GM19240 (cell line): ENCODE measurements around the gene COL20A1.

Source experiments
- DNase-seq: peaks from one replicate; pipeline ENCODE4 v3.0.0; 2011; ENCODE audit warnings: low spot score; ENCODE audit not compliant: insufficient read length

Gene COL20A1

DNA sequence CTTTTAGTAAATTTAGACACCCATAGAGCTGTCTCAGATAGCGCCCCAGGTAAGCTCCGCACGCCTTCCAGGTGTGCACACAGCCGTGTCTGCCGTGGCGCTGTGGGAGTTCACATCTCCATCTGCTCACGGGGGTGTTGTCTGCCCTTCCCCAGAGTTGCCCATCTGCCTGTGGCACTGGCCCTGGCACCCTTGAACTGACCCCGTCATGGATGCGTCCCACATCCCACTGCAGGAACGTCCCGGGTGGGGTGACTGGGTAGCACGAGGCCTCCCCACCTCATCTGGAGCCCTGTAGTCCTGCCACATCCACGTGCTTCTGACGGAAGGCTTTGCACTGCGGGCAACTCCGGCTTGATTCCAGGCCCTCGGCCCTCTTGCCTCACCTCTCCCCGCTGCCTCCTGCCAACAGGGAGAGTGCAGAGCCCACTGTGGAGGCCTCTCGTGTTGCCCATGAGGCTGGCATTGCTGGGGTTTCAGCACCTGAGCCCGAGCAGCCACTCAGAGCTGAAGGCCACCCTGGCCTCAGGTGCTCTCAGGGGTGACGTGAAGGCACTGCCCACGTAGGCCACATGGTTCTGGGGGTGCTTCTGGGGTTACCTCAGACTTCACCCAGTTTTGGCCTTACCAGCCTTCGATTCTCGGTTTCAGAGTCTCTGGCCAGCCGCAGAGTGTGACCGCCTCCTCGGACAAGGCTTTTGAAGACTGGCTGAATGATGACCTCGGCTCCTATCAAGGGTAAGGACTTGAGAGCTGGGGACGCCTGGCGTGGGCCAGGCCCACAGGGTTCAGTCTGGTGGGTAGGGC is 15.3 kb upstream of the COL20A1 start:
- DNase-seq, result no peak

DNA sequence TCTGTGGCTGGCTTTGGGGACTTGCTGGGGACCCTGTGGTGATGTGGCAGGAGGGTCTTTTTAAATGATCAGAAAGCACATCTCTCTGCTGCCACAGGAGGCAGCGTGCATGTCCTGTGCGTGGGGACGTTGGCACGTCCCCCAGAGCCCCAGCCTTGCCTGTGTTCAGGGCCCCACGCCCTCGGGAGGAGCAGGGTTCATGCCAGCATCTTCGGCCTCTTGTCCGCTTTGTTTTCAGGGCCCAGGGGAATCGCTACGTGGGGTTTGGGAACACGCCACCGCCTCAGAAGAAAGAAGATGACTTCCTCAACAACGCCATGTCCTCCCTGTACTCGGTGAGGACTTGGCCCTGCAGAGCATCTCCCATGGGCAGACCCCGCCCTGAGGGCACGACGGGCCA is 14.3 kb upstream of the COL20A1 start:
- no peak for DNase-seq

DNA sequence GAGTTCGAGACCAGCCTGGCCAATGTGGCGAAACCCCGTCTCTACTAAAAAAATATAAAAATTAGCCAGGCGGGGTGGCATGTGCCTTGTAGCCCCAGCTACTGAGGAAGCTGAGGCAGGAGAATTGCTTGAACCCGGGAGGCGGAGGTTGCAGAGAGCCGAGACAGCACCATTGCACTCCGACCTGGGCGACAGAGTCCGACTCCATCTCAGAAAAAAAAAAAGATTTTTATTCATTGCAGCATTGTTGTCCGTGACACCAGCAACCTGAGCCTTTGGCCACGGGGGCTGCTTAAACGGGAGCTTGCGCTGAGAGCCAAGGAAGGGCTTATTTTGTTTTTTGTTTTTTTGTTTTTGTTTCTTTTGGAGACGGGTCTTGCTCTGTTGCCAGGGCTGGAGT is 13.1 kb upstream of the COL20A1 start:
- no peak for DNase-seq

DNA sequence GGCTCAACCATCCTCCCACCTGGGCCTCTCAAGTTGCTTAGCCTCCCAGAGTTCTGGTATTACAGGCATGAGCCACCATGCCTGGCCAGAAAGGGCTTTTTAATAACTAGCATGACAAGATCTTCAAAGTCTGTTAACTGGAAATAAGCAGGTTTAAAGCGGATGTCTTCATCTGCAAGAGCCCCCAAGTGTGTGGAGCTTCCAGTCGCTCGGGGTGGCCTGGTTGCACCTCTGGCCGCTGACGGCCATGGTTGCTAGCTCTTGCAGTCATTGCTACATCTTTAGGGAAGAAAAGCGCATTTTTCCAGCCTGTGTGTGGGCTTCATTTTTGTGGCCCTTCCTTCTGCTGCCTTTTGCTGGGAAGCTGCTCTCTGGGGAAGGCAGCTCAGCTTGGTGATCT is 12.6 kb upstream of the COL20A1 start:
- DNase-seq, result no peak

DNA sequence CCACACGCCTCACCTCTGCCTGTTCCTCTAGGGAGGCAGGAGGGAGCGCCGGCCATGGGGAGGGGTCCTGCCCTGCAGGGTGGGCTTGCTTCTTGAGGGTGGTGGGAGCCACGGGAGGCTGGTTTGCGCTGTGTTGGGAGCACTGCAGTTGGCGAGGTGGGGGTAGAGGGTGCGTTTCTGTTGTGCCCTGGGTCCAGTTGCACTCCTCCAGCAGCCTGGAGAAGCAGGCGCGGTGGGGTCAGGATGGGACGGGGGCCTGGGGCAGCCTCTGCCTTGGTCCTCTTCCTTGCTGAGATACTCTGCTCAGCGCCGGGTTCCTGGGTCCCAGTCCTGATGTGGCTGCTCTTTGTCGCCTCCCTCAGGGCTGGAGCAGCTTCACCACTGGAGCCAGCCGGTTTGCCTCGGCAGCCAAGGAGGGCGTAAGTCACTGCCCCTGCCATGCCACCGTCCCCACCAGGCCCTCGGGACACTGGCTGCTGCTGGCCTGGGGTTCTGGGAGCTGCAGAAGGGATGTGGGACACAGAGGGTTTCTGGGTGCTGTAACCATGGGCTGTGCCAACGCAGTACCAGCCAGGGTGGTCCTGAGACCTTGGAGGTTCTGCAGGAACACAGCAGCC is 11.9 kb upstream of the COL20A1 start:
- no peak for DNase-seq

DNA sequence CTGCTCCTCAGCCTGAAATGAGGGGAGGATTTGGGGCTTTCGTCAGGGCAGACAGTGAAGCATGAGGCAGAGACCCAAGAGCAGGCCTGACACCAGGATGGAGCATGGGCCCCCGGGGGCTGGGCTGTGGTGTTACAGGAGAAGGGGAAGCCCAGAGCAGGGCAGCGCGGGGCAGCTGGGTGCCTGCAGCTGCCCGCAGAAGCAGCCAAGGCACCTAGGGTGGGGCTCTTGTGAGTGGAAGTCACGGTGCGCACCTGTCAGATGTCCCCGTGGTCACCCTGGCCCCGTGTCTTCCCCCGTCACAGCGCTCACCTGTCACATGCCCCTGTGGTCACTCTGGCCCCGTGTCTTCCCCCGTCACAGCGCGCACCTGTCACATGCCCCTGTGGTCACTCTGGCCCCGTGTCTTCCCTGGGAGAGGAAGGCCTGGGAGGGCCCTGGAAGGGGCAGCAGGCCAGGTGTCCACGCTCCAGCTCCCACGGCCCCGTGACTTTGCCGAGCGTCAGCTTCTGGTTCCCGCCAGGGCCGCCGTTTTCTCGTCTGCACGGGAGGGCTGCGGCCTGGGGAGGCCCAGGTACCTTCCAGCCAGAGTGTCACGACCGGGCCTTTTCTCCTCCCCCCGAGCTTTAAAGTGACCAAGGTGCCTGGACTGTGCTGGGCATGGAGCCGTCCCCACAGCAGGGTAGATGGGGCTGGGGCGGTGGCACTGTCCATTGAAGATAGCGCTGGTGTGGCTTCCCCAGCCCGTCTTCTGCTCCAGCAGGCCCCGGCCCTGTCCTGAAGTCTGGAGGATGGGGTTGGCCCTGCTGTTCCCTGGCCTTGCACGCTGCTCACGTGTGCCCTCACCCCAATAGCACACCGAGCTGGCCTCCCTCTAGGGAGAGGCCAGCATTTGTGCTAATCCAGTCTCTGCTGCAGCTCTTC is 11.0 kb upstream of the COL20A1 start:
- no peak for DNase-seq

DNA sequence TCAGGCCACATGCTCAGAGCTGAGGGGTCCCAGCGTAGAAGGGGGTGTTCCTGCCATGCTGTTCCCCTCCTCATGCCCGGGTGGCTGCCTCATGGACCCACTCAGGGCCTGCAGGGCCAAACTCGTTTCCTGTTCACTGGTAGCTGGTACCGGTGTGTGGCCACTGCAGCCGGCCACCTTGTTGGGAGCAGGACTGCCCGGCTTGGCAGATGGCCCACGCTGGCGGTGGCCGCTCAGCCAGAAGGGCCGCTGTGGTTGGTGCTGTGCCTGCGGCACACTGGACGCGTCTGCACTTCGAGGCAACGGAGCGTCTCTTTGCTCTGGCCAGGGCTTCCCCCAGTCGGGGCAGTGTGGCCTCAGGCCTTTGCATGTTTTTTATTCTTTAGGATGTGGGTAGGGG is 10.0 kb upstream of the COL20A1 start:
- DNase-seq, result no peak

DNA sequence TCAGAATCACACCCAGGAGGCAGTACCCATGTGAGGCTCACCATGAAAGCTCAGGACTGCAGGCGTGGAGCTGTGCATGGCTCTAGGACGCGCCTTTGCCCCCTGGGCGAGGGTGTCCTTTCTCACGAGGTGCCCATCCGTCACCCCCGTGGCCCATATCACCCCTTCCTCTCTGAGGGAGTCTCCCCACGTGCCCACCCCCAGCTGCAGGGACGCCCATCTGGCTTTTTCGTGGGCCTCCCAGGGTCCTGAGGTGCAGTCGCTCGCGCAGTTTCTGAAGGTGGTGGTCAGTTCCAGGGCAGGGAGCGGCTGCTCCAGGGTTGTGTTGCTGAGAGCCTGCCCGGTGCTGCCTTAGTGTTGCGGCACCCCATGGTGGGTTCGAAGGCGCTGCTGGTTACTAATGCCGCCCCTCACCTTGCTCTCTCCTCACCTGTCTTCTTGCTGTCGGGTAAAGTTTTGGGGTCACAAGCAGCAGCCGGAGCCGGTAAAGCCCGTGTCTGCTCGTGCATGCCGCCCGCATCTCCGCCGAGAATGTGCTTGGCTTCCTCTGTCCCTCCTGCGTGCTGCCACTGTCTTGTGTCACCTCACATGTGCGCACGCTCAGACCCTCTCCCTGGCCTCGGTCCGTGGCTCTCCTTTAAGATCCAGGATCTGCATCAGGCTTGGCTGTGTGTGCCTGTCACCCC is 9.4 kb upstream of the COL20A1 start:
- DNase-seq, result no peak

DNA sequence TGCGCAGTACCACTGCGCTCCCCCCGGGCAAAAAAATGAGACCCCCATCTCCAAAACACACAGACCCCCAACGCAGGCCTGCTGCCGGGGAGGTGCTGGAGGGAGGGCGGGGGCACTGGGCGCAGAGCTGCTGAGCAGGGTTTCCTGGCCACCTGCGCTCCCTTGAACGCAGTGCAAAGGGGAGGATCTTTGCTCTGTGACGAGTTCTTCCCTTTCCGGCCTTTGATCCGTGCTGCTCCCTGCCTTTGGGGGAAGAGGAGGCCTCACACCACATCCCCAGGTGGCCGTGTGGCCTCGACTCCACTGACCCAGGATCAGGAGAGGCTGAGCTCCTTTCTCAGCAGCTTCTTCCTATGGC is 8.9 kb upstream of the COL20A1 start:
- no peak for DNase-seq

DNA sequence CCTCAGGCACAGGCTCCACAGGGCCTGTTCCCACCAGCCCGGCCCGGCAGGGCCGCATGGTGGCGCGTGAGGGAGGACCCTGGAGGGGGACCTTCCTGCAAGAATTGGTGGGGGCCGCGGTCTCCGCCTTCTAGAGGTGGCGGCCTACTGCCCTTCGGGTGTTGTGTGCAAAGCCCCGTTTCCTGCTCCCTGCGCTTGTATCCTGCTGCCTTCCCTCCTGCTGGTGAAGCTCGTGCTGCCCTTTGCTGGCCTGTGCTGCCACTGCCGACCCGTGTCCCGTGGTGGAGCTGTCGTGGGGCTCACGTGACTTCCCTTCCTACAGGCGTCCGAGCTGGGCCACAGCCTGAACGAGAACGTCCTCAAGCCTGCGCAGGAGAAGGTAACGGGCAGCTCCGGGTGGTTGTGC is 8.4 kb upstream of the COL20A1 start:
- DNase-seq, result no peak

DNA sequence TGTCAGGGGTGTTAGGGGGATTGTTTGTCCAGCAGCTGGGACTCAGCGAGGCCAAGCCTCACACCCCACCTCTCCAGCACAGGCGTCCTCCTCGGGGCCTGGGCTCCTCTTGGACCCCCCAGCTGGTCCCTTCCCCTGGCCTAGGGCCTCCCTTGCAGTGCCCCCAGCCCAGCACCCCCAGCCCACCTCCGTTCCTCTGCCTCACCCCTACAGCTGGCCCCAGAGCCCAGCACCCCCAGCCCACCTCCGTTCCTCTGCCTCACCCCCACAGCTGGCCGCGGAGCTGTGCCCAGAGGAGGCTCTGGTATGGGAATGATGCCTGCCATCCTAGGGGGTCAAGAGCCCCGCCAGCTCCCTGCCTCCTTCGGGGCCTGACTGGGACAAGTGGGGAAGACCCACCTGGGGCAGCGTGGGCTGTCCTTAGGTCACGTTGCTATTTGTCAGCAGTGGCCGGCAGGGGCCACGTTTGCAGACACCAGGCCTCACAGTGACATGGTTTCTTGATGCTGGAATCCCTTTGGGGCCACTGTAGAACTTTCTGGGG is 7.9 kb upstream of the COL20A1 start:
- DNase-seq, result no peak

DNA sequence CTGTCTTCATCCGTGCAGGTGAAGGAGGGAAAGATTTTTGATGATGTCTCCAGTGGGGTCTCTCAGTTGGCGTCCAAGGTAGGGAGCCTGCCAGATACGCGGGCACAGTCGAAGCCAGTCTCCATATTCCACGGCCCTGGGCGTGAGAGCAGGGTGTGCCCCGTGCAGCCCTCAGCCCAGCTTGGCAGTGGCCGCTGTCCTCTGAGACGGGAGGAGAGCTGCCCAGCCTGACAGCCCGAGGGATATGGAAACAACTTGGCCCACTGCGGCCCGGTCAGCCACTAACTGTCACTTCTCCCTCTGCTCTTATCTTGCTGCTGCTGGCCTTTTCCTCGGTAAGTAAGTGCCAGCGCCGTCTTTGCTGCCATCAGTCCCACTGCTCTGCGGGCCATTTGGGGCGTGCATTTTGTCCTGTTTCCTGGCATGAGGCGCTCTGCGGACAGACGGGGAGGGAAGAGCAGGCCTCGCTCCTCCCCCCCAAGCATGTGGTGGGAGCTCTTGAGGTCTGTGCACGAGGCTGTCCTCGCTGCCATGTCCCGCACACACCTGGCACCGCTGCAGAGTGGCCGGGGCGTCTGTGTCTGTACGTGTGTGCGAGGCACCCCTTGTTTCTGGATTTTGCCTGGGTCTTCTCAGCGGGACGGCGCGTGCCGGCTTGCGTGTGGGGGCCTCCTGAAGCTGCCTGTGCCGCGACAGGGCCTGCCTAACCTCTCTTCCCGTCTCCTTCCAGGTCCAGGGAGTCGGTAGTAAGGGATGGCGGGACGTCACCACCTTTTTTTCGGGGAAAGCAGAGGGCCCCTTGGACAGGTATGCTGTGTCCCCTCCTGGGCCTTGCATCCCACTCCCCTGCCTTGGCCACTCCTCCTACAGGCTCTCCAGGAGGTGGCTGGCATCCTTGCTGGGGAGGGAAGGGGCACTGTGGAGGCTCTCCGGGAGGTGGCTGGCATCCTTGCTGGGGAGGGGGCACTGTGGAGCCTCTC is 7.1 kb upstream of the COL20A1 start:
- no peak for DNase-seq

DNA sequence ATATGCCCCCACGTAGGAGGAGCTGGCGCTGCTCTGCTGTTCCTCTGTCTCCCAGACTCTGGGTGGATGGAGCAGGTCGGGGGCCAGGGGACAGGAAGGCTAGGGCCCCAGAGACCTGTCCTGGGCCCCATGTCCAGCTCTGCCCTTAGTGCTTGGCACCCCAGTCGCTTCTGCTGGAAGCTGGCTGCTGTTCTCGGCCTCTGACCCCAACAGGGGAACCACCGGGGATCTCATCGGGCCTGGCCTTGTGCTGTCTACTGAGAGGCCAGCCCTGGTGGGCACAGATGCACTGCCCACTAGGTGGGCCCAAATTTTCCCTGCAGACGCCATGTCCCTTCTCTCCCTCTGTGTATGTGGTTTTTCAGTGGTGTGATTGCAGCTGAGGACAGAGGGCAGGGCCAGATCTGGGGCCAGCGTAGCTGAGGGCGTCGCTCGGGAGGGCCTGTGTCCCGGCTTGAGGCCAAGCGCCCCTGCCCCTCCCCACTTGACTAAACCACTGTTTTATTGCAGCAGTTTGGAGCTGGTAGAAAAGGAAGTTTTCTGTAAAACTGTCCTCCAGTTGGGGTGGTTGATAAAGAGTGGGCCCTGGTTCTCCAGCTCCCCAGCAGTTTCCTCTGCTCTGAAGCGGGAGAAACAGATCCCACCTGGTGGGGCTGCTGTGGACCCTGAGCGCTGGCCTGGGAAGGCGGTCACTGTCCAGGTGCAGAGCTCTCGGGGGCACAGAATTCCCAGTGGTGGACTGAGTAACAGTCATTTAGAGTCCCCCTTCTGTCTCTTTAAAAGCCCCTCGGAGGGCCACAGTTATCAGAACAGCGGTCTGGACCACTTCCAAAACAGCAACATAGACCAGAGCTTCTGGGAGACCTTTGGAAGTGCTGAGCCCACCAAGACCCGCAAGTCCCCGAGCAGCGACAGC is 5.9 kb upstream of the COL20A1 start:
- DNase-seq, result no peak

DNA sequence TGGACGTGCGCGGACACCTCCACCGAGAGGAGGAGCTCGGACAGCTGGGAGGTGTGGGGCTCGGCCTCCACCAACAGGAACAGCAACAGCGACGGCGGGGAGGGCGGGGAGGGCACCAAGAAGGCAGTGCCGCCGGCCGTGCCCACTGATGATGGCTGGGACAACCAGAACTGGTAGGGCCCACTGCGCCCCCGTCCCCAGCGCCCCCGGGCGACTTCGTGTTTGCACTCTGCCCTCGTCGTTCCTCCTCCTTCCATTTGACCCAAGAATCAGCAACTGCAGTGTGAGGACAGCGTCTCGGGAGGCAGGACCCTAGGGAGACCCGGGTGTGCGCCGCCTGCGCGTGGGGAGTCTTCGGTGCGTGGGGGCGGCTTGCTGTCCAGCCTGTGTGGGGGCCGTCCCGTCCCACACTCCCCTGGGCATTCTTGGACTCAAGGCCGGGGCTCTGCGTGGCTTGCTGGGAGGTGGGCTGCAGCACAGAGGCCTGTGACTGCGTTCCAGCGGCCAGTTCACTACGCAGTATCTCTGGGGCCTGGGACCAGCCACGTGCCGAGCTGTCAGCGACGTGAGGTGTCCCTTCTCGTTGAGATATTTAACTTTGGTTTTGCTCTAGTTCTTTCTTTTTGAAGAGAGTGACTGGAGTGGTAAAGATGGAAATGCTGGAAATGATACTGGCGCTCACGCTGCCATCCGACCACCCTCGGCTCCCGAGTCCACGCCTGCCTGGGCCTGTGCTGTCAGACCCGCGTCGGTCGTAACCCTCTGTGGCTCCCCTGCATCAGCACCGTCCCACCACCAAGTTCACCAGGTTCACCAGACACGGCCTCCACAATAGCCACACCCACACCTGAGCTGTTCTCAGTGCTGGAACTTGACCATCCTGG is 5.0 kb upstream of the COL20A1 start:
- DNase-seq, result no peak

DNA sequence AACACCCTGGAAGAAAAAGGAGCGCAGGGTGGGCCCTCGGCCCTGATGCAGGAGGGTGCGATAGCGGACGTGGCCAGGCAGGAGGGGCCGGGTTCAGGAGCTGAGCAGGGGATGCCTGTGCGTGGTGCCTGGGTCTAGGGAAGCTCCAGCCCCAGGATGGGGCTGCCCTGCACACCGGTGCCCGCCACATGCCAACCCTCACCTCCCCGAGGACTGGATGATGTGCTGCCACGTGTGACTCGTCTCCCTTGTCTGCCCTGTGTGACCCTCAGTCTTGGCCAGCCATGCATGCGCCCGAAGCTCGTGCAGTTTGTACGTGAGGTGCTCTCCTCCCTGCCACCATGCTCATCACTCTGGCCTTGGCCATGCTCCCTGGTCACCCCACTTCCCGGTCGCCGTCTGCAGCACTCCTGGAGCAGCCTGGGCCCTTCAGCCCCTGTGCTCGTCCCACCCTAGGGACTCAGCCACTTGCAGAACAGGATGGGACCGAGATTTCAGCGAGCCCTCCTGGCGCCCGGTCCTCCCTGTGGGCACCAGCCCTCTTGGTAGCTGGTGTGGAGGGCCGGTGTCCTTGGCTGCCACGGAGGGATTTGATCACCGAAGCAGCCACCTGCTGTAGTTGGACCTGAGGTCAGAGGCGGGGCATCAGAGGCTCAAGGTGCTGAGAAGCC is 4.3 kb upstream of the COL20A1 start:
- no peak for DNase-seq

DNA sequence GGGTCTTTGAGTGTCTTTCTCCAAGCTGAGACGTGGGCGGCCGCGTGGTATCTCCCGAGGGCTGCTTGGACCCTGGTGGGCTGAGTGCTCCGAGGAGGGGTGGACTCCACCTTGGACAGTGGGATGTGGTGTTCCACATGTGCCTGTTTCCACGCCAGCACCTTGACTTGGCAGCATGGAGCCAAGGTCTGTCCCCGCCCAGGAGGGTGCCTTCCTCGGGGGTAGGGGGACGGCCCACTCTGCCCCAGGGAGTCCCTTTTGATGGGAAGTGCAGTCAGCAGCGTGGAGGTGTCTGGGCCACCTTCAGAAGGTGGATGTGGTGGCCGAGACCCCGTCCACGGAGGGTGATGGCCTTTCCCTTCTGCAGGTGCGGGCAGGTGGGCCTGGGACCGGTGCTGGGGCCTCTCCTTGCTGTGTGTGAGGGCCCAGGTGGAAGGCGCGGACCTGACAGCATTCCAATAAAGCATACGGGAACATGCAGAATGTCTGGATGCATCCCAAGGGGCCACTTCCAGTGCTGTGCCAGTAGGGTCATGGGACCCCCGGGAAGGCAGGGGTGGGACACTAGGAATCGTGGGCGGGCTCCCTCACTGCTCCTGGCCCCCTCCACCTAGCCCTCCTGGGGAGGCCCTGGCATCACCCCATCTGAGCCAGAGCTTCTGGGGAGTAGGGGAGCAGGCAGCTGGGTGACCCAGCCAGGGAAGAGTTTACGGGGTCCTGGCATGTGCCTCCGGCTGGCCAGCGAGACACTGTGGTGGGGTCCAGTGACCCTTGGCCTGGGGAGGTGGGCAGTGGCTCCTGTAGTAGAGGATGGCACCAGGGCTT is 3.5 kb upstream of the COL20A1 start:
- no peak for DNase-seq
